CD8-positive, alpha-beta memory T cell (primary cell): Measurements from ENCODE around the gene NDUFAF7. TPM values are rescaled to one million over a fixed set of nuclear protein-coding genes. Genes with fewer than 3 reads are reported as not detected.
"Not testable (repeated sequence)": the region's sequence is repeated elsewhere in the genome, so short reads cannot be mapped to it uniquely, and the experiment has no call there.

Source experiments
- CTCF ChIA-PET: fragments of 350-600 bp; sonication (Branson Sonifier 250); formaldehyde crosslinking; loops from one replicate; lab custom pipeline; 2021; ENCODE audit warnings: antibody characterized with exemption; lab: Charles Lee
- POLR2A ChIA-PET: fragments of 350-600 bp; sonication (Branson Sonifier 250); formaldehyde crosslinking; loops from one replicate; lab custom pipeline; 2021; ENCODE audit warnings: antibody characterized with exemption; lab: Charles Lee
- DNase-seq, 5 donors: peaks; one replicate each; pipeline versions ENCODE4 v3.0.0 to v3.0.0-alpha.2; 2020 to 2022; ENCODE audit warnings: mixed read lengths in 1 of 5
- H3K27ac ChIP-seq: one replicate; pipeline ENCODE4 v1.7.0; 2013; ENCODE audit warnings: low read depth, mild to moderate bottlenecking, low read length, moderate library complexity
- H3K27me3 ChIP-seq: 2 replicates; pipeline ENCODE4 v1.7.0; 2013; ENCODE audit warnings: low read length, mild to moderate bottlenecking; ENCODE audit not compliant: insufficient read depth, poor library complexity, severe bottlenecking
- H3K36me3 ChIP-seq: 2 replicates; pipeline ENCODE4 v1.7.0; 2013; ENCODE audit warnings: mild to moderate bottlenecking, low read length, moderate library complexity; ENCODE audit not compliant: insufficient read depth
- H3K4me1 ChIP-seq: 2 replicates; pipeline ENCODE4 v1.7.0; 2013; ENCODE audit warnings: mild to moderate bottlenecking, low read length, moderate library complexity; ENCODE audit not compliant: insufficient read depth
- H3K4me3 ChIP-seq: 2 replicates; pipeline ENCODE4 v1.7.0; 2013; ENCODE audit warnings: mild to moderate bottlenecking, low read length
- H3K9me3 ChIP-seq: 2 replicates; pipeline ENCODE4 v1.7.0; 2013; ENCODE audit warnings: mild to moderate bottlenecking, low read length
- H3K27ac Mint-ChIP-seq, 8 donors: one replicate each; pipeline ENCODE4 v1.8.0; 2020 to 2021; ENCODE audit warnings: mixed read lengths in 8 of 8, mild to moderate bottlenecking in 6 of 8, inconsistent platforms in 3 of 8, moderate library complexity in 3 of 8
- H3K27me3 Mint-ChIP-seq, 2 donors: one replicate each; pipeline ENCODE4 v1.8.0; 2020 to 2021; ENCODE audit warnings: mixed read lengths in 2 of 2, mild to moderate bottlenecking in 1 of 2, moderate library complexity in 1 of 2
- H3K36me3 Mint-ChIP-seq, 3 donors: one replicate each; pipeline ENCODE4 v1.8.0; 2020 to 2021; ENCODE audit warnings: mixed read lengths in 3 of 3, inconsistent platforms in 1 of 3, mild to moderate bottlenecking in 1 of 3
- H3K4me1 Mint-ChIP-seq, 3 donors: one replicate each; pipeline ENCODE4 v1.8.0; 2020 to 2021; ENCODE audit warnings: mixed read lengths in 3 of 3, inconsistent platforms in 1 of 3, mild to moderate bottlenecking in 1 of 3
- H3K4me3 Mint-ChIP-seq, 7 donors: one replicate each; pipeline ENCODE4 v1.8.0; 2020 to 2021; ENCODE audit warnings: mixed read lengths in 7 of 7, mild to moderate bottlenecking in 6 of 7, moderate library complexity in 4 of 7, inconsistent platforms in 2 of 7
- H3K9me3 Mint-ChIP-seq, 5 donors: one replicate each; pipeline ENCODE4 v1.8.0; 2020 to 2022; ENCODE audit warnings: mixed read lengths in 5 of 5, mild to moderate bottlenecking in 3 of 5, moderate library complexity in 2 of 5, inconsistent platforms in 1 of 5
- polyA plus RNA-seq: library from polyadenylated mRNA; unstranded; fragments of 300-500 nt; fragmentation: Illumina TruSeq; gene quantifications from one replicate; pipeline ENCODE4 v1.2.3, GENCODE V29; 2021
- total RNA-seq, 2 experiments: library from RNA; stranded (reverse); gene quantifications; one replicate each; pipeline ENCODE4 v1.2.3, GENCODE V29; 2021

Gene NDUFAF7
- total and polyA plus RNA-seq, 3 experiments from 2014 or later: 6.8 to 20.4 (median 20.3) TPM

- DNase-seq, H3K4me3 Mint-ChIP-seq, H3K27me3 ChIP-seq, H3K4me3 ChIP-seq, H3K27me3 Mint-ChIP-seq, H3K4me1 ChIP-seq, H3K27ac ChIP-seq, H3K9me3 ChIP-seq, H3K9me3 Mint-ChIP-seq, POLR2A ChIA-PET, CTCF ChIA-PET, H3K36me3 ChIP-seq: not testable (repeated sequence)
- Mint-ChIP-seq H3K27ac (peak overlapping the region in 1 of 8 donors; percentile 60), H3K4me1 (peaks cover 15 to 21% (median 19%) of the 10 kb centered on the region in 3 donors), H3K36me3 (peaks cover 3 to 23% (median 13%) of the 10 kb centered on the region in 3 donors)
These were observed 63.4 kb downstream of the NDUFAF7 start for GRCh38 chr2:37294858-37295257.

DNA sequence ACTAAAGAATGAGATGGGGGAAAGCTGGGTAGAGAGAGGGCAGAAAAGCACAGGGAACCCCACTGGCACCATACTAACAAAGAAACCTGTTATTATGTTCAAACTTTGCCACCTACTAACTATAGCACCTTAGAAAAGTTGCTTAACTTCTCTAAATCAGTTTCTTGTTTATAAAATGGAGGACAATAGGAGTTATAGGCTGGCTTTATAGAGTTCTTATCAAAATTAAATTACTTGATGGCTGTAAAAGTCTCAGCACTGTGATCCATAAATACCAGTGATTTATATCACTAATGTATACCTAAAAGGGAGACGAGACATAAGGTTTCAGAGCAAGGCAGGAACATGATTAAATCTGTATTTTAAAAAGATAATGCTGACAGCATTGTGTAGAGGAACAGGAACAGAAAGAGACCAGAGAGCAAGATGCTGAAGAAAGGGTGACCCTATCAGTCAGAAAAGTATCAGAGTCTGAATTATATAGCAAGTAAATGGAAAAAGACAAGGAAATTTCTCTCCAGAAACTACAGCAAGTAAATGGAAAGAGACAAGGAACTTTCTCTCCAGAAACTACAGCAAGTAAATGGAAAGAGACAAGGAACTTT is 64.1 kb downstream of the NDUFAF7 start:
- no peaks in the 10 kb centered on the region for H3K4me1 ChIP-seq

DNA sequence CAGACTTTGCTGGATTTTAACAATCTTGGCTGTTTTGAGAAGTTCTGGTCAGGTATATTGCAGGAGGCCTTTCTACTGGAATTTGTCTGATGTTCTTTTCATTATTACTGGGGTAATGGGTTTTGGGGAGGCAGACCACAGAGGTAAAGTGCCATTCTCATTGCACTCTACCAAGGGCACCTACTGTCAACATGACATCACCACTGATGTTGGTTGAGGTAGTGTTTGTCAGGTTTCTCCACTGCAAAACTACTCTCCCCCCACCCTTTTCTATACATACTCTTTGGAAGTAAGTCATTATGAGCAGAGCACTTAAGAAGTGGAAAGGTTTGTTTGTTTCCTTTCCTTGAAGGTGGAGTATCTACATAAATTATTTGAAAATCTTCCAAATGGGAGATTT is 66.2 kb downstream of the NDUFAF7 start:
- no peaks in the 10 kb centered on the region for H3K9me3 Mint-ChIP-seq
- no peak for DNase-seq
- no peaks in the 10 kb centered on the region for H3K9me3 ChIP-seq
- H3K4me1 ChIP-seq: no peaks in the 10 kb centered on the region
- no peak overlapping the region for H3K4me3 Mint-ChIP-seq
- no peak overlapping the region for H3K27ac Mint-ChIP-seq
- peaks cover 20 to 42% (median 30%) of the 10 kb centered on the region in 3 donors for H3K4me1 Mint-ChIP-seq
- CTCF ChIA-PET: no interaction called here
- POLR2A ChIA-PET: no interaction called here
- H3K27me3 Mint-ChIP-seq: peaks cover 0 to 2% of the 10 kb centered on the region in 2 donors
- H3K27me3 ChIP-seq: no peaks in the 10 kb centered on the region
- no peaks in the 10 kb centered on the region for H3K36me3 ChIP-seq
- no peak overlapping the region for H3K27ac ChIP-seq
- H3K4me3 ChIP-seq: no peak overlapping the region
- H3K36me3 Mint-ChIP-seq: peaks cover 0 to 2% (median 2%) of the 10 kb centered on the region in 3 donors

More for the DNA sequence above, 64.1 kb downstream of the NDUFAF7 start:
- ChIA-PET CTCF (no interaction called here), POLR2A (no interaction called here)
- Histone ChIP-seq H3K27ac (no peak overlapping the region), H3K9me3 (no peaks in the 10 kb centered on the region), H3K36me3 (no peaks in the 10 kb centered on the region), H3K27me3 (no peaks in the 10 kb centered on the region), H3K4me3 (no peak overlapping the region)
- peaks cover 0 to 2% of the 10 kb centered on the region in 2 donors for H3K27me3 Mint-ChIP-seq
- H3K36me3 Mint-ChIP-seq: peaks cover 3 to 17% (median 11%) of the 10 kb centered on the region in 3 donors
- H3K27ac Mint-ChIP-seq: peak overlapping the region in 2 of 8 donors; percentile 11 to 89
- no peak overlapping the region for H3K4me3 Mint-ChIP-seq
- peaks cover 15 to 25% (median 20%) of the 10 kb centered on the region in 3 donors for H3K4me1 Mint-ChIP-seq
- no peaks in the 10 kb centered on the region for H3K9me3 Mint-ChIP-seq
- DNase-seq: no peak

Other genes starting within 250 kb of the NDUFAF7 start
- gene HEATR5B, start 147.3 kb upstream of the NDUFAF7 start, total RNA-seq: 10 to 100 TPM; 18.2 to 20.0 TPM
- 11.4 TPM for gene HEATR5B, start 147.3 kb upstream of the NDUFAF7 start, polyA plus RNA-seq
- 10 to 100 TPM; 17.8 to 20.2 TPM for gene GPATCH11, start 147.1 kb upstream of the NDUFAF7 start, total RNA-seq
- gene GPATCH11, start 147.1 kb upstream of the NDUFAF7 start, polyA plus RNA-seq: 9.0 TPM
- gene EIF2AK2, start 74.7 kb upstream of the NDUFAF7 start, total RNA-seq: 10 to 100 TPM; 36.0 to 39.8 TPM
- gene EIF2AK2, start 74.7 kb upstream of the NDUFAF7 start, polyA plus RNA-seq: 42.6 TPM
- gene SULT6B1, start 43.0 kb upstream of the NDUFAF7 start, total RNA-seq: not detected
- not detected for gene SULT6B1, start 43.0 kb upstream of the NDUFAF7 start, polyA plus RNA-seq
- gene CEBPZOS, start 35.2 kb upstream of the NDUFAF7 start, total RNA-seq: 10 to 100 TPM; 33.7 to 35.0 TPM
- gene CEBPZOS, start 35.2 kb upstream of the NDUFAF7 start, polyA plus RNA-seq: 43.6 TPM
- gene CEBPZ, start 62 bp upstream of the NDUFAF7 start, total RNA-seq: 100 to 1,000 TPM; 100 to 104 TPM
- 31.1 TPM for gene CEBPZ, start 62 bp upstream of the NDUFAF7 start, polyA plus RNA-seq
- 10 to 100 TPM; 38.3 to 38.4 TPM for gene PRKD3, start 93.2 kb downstream of the NDUFAF7 start, total RNA-seq
- gene PRKD3, start 93.2 kb downstream of the NDUFAF7 start, polyA plus RNA-seq: 22.9 TPM
- gene QPCT, start 113.0 kb downstream of the NDUFAF7 start, total RNA-seq: 1 to 10 TPM; 3.9 to 4.2 TPM
- 0.26 TPM for gene QPCT, start 113.0 kb downstream of the NDUFAF7 start, polyA plus RNA-seq